ENCODE results near the gene NUP50. TPM values are rescaled to one million over a fixed set of nuclear protein-coding genes. Genes with fewer than 3 reads are reported as not detected.

NUP50 gene
- total RNA-seq, 2 donors from 2014 or later, result 14.3 to 20.8 TPM

DNA sequence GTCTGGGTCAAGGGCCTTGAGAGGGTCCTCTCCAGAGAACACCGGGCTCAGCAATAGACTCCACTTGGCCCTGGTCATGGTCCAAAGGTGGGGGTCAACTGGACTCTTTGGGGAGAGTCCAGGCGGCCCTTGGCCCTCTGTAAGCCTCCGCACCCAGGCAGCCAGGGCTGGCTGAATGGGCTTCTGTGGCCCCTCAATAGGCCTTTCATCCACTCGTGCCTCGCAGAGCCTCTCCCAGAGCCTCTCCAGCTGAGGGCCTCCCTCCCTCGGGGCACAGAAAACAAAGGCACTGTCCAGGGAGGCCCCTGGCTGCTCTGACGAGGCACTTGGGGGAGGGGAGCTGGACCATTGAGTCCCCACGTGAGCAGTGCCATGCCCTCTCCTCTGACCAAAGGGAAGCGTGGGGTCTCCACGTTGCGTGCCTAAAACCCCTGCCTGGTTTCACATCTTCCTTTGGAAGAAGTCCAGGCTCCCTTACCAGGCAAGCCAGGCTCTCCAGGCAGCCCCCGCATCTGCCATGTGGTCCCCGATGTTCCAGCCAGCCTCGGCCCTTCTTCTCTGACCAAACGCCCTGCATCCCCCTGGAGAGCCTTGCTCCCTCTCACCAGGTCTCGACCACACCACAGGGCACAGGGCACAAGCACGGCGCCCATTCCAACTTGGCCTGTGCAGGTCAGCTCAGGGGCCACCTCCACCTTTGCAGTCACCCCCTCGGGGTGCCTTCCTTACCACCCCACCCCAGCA, 61.4 kb downstream of the NUP50 start:
- peaks cover 0 to 19% of the 10 kb centered on the region in 2 donors for H3K4me1 ChIP-seq
- no peak overlapping the region for H3K27ac ChIP-seq
- TF ChIP-seq, protein P1, sequence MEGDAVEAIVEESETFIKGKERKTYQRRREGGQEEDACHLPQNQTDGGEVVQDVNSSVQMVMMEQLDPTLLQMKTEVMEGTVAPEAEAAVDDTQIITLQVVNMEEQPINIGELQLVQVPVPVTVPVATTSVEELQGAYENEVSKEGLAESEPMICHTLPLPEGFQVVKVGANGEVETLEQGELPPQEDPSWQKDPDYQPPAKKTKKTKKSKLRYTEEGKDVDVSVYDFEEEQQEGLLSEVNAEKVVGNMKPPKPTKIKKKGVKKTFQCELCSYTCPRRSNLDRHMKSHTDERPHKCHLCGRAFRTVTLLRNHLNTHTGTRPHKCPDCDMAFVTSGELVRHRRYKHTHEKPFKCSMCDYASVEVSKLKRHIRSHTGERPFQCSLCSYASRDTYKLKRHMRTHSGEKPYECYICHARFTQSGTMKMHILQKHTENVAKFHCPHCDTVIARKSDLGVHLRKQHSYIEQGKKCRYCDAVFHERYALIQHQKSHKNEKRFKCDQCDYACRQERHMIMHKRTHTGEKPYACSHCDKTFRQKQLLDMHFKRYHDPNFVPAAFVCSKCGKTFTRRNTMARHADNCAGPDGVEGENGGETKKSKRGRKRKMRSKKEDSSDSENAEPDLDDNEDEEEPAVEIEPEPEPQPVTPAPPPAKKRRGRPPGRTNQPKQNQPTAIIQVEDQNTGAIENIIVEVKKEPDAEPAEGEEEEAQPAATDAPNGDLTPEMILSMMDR (IDR thresholded peaks at IDR 0.05), result no peak

DNA sequence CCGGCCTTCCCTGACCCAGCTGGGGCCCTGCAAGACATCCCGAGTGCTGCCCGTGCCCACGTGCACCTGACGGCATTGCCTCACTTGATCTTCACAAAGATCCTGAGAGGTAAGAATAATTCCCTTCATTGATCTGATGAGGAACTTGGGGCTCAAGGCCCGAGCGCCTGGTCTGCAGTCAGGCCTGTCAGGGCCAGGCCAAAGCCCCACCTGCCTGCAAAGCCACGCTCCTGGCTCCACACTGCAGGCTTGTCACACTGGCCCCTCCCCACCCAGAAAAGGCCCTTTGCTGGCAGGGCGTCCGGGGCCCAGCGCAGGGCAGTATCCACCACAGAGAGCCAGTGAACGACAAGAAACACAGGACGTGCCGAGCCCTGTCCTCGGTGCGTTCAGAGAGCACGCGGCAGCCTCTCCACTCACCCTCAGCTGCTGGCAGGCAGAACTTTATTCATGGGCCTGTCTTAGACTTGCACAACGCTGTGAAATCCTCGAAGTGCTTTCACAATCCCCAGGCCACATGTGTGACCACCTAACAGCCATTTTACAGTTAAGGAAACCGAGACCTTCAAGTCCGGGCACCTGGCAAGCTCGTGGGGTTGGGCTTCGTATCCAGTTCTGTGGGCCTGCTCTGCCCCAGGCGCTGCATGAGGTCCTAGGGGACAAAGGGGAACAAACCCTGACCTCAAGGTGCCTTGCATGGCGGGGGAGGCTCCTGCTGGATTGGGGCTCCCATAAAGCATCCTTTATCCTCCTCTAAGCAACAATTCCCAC, 62.2 kb downstream of the NUP50 start:
- DNase-seq (ENCODE audit: low spot score), result peak; percentile 75
- TF ChIP-seq, protein P1 (IDR thresholded peaks at IDR 0.05), result no peak
- Histone ChIP-seq H3K27ac (peak overlapping the region; percentile 26 to 34), H3K4me3 (no peak overlapping the region), H3K27me3 (no peaks in the 10 kb centered on the region), H3K9me3 (no peaks in the 10 kb centered on the region), H3K36me3 (no peaks in the 10 kb centered on the region), H3K4me1 (peaks cover 0 to 19% of the 10 kb centered on the region in 2 donors)

More for the DNA sequence above, 61.4 kb downstream of the NUP50 start:
- H3K36me3 ChIP-seq, result no peaks in the 10 kb centered on the region
- no peak overlapping the region for H3K4me3 ChIP-seq
- H3K27me3 ChIP-seq, result no peaks in the 10 kb centered on the region
- no peak for DNase-seq (ENCODE audit: low spot score)
- no peaks in the 10 kb centered on the region for H3K9me3 ChIP-seq

DNA sequence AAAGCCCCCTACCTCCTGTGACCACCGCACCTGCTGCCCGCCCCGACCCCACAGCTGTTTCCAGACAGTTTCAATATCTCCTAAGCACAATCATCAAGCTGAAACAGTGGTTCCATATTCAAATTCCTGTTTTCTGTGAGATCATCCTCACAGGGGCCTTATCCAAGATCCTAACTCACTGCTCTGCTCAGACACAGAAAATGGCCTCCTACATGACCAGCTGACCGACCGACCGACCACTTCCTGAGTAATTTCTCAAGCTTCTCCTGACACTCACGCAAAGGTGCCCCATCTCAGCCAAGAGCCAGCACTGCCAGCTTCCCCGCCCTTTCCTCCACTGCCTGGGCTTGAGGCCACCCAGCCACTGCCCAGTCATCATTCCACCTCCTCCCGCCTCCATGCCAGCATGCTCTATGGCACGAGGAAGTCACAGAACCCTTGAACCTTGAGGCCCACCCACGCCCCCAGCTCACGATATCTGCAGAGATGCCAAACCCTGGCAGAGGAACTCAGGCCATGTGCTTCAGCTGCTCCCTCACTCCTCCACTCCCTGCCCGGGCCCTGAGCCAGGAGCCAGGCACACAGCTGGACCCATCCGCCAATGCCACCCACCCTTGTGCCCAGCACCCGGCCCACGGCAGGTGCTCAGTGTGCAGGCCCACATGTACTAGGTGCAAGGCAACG, 62.9 kb downstream of the NUP50 start:
- Histone ChIP-seq H3K27ac (peak overlapping the region; percentile 26 to 34), H3K27me3 (no peaks in the 10 kb centered on the region), H3K4me3 (no peak overlapping the region), H3K4me1 (peaks cover 0 to 19% of the 10 kb centered on the region in 2 donors), H3K36me3 (no peaks in the 10 kb centered on the region), H3K9me3 (no peaks in the 10 kb centered on the region)
- peak; percentile 65 for DNase-seq (ENCODE audit: low spot score)
- TF ChIP-seq, protein P1 (IDR thresholded peaks at IDR 0.05), result no peak

DNA sequence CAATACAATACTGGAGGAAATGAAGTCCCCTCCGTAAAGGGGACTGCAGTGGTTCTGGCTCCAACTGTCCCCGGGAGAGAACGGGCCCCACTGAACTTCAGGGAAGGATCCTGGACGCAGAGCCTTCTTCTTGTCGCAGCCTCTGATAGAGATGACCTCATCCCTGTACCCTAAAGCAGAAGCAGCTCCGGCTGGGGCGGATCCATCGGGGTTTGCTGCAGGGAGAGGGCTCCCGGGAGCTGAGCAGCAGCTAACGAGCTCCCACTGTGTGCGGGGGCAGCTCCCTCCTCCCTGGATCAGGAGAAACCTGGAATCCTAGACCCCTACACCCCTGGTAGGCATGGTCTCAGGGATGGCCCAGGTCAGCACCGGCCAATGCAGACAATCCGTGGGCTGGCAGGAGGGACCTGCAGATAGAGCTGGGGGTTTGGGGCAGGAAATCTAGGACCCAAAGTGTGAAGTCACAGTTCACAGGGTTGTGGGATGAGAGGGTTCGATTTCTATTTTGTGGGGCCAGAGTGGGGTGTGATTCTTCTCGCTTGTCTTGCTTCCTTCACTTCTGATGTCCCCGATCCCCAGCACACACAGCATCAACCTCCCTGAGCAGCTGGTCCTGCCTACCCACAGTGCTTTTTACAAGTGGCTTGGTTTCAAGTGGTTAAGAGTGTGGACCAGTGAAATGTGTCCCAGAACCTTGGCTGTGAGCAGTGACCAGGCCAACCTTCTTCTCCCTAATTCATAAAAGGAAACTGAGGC, 64.1 kb downstream of the NUP50 start:
- peaks cover 0 to 19% of the 10 kb centered on the region in 2 donors for H3K4me1 ChIP-seq

DNA sequence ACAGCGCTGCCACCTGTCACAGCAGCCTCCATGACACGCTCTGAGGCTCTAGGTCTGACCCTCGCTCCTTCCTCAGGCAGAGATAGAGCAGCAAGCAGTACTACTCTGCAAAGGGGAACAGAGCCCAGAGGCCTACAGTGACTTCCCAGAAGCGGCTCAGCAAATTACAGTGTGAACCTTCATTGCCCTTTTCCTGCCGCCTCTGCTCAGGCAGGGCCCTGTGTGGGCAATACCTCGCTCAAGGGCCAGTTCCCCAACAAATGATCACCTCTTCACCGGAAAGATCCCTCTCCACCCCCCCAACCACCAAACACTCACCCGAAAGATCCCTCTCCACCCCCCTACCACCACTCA, 64.7 kb downstream of the NUP50 start:
- Histone ChIP-seq H3K27me3 (no peaks in the 10 kb centered on the region), H3K4me3 (no peak overlapping the region), H3K4me1 (peaks cover 0 to 19% of the 10 kb centered on the region in 2 donors), H3K9me3 (no peaks in the 10 kb centered on the region), H3K27ac (no peak overlapping the region), H3K36me3 (no peaks in the 10 kb centered on the region)
- DNase-seq (ENCODE audit: low spot score), result no peak
- TF ChIP-seq, protein P1 (IDR thresholded peaks at IDR 0.05), result no peak

More for the DNA sequence above, 64.1 kb downstream of the NUP50 start:
- no peaks in the 10 kb centered on the region for H3K36me3 ChIP-seq
- H3K27ac ChIP-seq, result no peak overlapping the region
- H3K9me3 ChIP-seq, result no peaks in the 10 kb centered on the region
- no peaks in the 10 kb centered on the region for H3K27me3 ChIP-seq
- no peak overlapping the region for H3K4me3 ChIP-seq
- TF ChIP-seq, protein P1 (IDR thresholded peaks at IDR 0.05), result no peak
- no peak for DNase-seq (ENCODE audit: low spot score)

Measured in right atrium auricular region (tissue), 2 donors.